Measurements from ENCODE around the gene ENKD1. TPM values are rescaled to one million over a fixed set of nuclear protein-coding genes. Genes with fewer than 3 reads are reported as not detected.

The ENKD1 gene
- total RNA-seq, 2 donors from 2014 or later, result 19.0 to 21.2 TPM

DNA sequence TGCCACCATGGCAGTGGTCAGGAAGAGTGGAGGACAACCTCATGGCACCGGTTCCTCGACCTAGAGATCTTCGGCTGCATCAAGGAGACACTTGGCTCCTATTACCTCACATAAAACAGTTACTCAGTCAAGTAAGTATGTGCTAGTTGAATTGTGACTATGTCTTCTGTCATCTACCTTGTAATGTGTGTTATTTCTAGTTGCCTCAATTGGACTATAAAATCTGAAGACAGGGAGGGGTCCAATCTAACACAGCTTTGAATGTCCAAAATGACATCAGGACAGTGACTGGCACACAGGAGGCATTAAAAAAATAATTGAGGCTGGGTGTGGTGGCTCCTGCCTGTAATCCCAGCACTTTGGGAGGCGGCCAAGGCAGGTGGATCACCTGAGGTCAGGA is 17.2 kb upstream of the ENKD1 start:
- no peaks in the 10 kb centered on the region for H3K4me1 Mint-ChIP-seq
- H3K9me3 Mint-ChIP-seq, result no peaks in the 10 kb centered on the region
- H3K27me3 Mint-ChIP-seq (ENCODE audit: insufficient read depth), result no peaks in the 10 kb centered on the region
- H3K4me3 ChIP-seq (ENCODE audit: low read length), result no peak overlapping the region
- H3K36me3 Mint-ChIP-seq (ENCODE audit: low read depth), result peaks cover 27% of the 10 kb centered on the region
- peaks cover 25% of the 10 kb centered on the region for H3K36me3 ChIP-seq (ENCODE audit: control insufficient read depth, insufficient read depth, low read length)
- H3K9me3 ChIP-seq (ENCODE audit: control insufficient read depth, low read length), result no peaks in the 10 kb centered on the region
- no peak overlapping the region for H3K27ac Mint-ChIP-seq
- DNase-seq, result no peak
- WGBS, 2 experiments (ENCODE audit: insufficient coverage in 1 of 2, insufficient read length in 1 of 2), result 100% methylated on average over 4 of the region's 4 CpGs; no CpG with 5 or more reads in 1 of the 2 experiments
- H3K4me1 ChIP-seq (ENCODE audit: control insufficient read depth, insufficient read depth, low read length), result no peaks in the 10 kb centered on the region
- H3K27me3 ChIP-seq (ENCODE audit: control insufficient read depth, insufficient read depth, low read length, poor library complexity, severe bottlenecking), result no peaks in the 10 kb centered on the region
- H3K27ac ChIP-seq (ENCODE audit: low read depth, low read length), result no peak overlapping the region
- H3K4me3 Mint-ChIP-seq, result no peak overlapping the region
- H3K9ac ChIP-seq (ENCODE audit: extremely low read depth, low read length, poor library complexity, severe bottlenecking), result no peak overlapping the region
- TF ChIP-seq, protein P1, sequence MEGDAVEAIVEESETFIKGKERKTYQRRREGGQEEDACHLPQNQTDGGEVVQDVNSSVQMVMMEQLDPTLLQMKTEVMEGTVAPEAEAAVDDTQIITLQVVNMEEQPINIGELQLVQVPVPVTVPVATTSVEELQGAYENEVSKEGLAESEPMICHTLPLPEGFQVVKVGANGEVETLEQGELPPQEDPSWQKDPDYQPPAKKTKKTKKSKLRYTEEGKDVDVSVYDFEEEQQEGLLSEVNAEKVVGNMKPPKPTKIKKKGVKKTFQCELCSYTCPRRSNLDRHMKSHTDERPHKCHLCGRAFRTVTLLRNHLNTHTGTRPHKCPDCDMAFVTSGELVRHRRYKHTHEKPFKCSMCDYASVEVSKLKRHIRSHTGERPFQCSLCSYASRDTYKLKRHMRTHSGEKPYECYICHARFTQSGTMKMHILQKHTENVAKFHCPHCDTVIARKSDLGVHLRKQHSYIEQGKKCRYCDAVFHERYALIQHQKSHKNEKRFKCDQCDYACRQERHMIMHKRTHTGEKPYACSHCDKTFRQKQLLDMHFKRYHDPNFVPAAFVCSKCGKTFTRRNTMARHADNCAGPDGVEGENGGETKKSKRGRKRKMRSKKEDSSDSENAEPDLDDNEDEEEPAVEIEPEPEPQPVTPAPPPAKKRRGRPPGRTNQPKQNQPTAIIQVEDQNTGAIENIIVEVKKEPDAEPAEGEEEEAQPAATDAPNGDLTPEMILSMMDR (conservative IDR thresholded peaks at IDR 0.05), result no peak

DNA sequence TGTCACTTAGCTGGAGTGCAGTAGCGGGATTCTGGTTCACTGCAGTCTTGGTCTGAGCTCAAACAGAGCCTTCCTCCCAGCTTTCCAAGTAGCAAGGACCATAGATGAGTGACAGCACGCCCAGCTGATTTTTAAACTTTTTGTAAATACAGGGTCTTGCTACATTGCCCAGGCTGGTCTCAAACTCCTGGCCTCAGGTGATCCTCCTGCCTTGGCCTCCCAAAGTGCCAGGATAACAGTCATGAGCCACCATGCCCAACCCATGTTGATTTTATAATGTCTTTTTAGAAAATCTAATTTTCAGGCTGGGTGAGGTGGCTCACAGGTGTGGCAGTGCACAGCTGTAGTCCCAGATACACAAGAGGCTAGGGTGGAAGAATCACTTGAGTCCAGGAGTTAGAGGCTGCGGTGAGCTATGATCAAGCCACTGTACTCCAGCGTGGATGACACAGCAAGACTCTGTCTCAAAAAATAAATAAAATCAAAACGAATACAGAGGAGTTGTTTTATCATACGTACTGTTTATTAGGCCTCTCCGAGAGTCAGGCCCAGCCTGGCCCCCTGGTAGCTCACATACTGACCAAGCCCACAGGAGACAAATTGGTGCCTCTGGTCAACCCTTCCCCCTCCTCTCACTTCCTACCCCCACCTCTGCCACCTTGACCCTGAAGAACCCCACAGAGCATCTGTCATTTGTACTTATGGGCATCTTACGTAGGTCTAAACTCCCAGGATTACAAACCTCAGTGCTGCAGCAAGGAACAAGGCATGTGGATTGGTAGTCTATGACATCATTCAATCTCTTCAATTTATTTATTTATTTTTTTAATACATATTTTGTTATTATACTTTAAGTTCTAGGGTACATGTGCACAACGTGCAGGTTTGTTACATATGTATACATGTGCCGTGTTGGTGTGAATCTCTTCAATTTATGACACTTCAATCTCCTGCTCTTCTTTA is 13.7 kb upstream of the ENKD1 start:
- no peaks in the 10 kb centered on the region for H3K27me3 Mint-ChIP-seq (ENCODE audit: insufficient read depth)
- H3K4me1 Mint-ChIP-seq, result no peaks in the 10 kb centered on the region
- Histone ChIP-seq H3K4me3 (ENCODE audit: low read length) (no peak overlapping the region), H3K4me1 (ENCODE audit: control insufficient read depth, insufficient read depth, low read length) (no peaks in the 10 kb centered on the region), H3K27ac (ENCODE audit: low read depth, low read length) (no peak overlapping the region), H3K9ac (ENCODE audit: extremely low read depth, low read length, poor library complexity, severe bottlenecking) (no peak overlapping the region), H3K36me3 (ENCODE audit: control insufficient read depth, insufficient read depth, low read length) (peaks cover 23% of the 10 kb centered on the region), H3K27me3 (ENCODE audit: control insufficient read depth, insufficient read depth, low read length, poor library complexity, severe bottlenecking) (no peaks in the 10 kb centered on the region), H3K9me3 (ENCODE audit: control insufficient read depth, low read length) (no peaks in the 10 kb centered on the region)
- DNase-seq, result peak; percentile 17
- peaks cover 26% of the 10 kb centered on the region for H3K36me3 Mint-ChIP-seq (ENCODE audit: low read depth)
- H3K4me3 Mint-ChIP-seq, result no peak overlapping the region
- H3K9me3 Mint-ChIP-seq, result no peaks in the 10 kb centered on the region
- WGBS, 2 experiments (ENCODE audit: insufficient coverage in 1 of 2, insufficient read length in 1 of 2), result 92% methylated on average over 7 to 10 of the region's 10 CpGs
- H3K27ac Mint-ChIP-seq, result no peak overlapping the region
- TF ChIP-seq, protein P1 (conservative IDR thresholded peaks at IDR 0.05), result no peak

- peaks cover 9% of the 10 kb centered on the region for H3K36me3 ChIP-seq (ENCODE audit: control insufficient read depth, insufficient read depth, low read length)
- Mint-ChIP-seq H3K27ac (no peak overlapping the region), H3K27me3 (ENCODE audit: insufficient read depth) (no peaks in the 10 kb centered on the region), H3K4me3 (no peak overlapping the region), H3K9me3 (no peaks in the 10 kb centered on the region), H3K36me3 (ENCODE audit: low read depth) (peaks cover 15% of the 10 kb centered on the region), H3K4me1 (no peaks in the 10 kb centered on the region)
- H3K27ac ChIP-seq (ENCODE audit: low read depth, low read length), result no peak overlapping the region
- no peaks in the 10 kb centered on the region for H3K27me3 ChIP-seq (ENCODE audit: control insufficient read depth, insufficient read depth, low read length, poor library complexity, severe bottlenecking)
- H3K4me3 ChIP-seq (ENCODE audit: low read length), result no peak overlapping the region
- H3K4me1 ChIP-seq (ENCODE audit: control insufficient read depth, insufficient read depth, low read length), result no peaks in the 10 kb centered on the region
- TF ChIP-seq, protein P1 (conservative IDR thresholded peaks at IDR 0.05), result no peak
- peak; percentile 8 for DNase-seq
- H3K9ac ChIP-seq (ENCODE audit: extremely low read depth, low read length, poor library complexity, severe bottlenecking), result no peak overlapping the region
- no peaks in the 10 kb centered on the region for H3K9me3 ChIP-seq (ENCODE audit: control insufficient read depth, low read length)
- 93 to 95% methylated on average over 9 to 12 of the region's 12 CpGs for WGBS, 2 experiments (ENCODE audit: insufficient coverage in 1 of 2, insufficient read length in 1 of 2)
Measured at GRCh38 chr16:67678354-67679023, 11.9 kb upstream of the ENKD1 start.

All from endodermal cell (in vitro differentiated cells).